HEK293 (cell line): ENCODE measurements around the gene KCNS1.
A peak's percentile ranks its signal among the peaks of the same experiment; 100 is the strongest.

Source experiments
- BCL11A ChIP-seq: fragments of 450-650 bp; formaldehyde crosslinking; IDR thresholded peaks from 2 replicates; pipeline ENCODE4 v1.5.1; 2016; ENCODE audit warnings: low read depth, missing biosample characterization, missing genetic modification characterization
- BCL11B ChIP-seq: fragments of 450-650 bp; formaldehyde crosslinking; IDR thresholded peaks from 2 replicates; pipeline ENCODE4 v1.5.1; 2016; ENCODE audit warnings: low read depth, missing biosample characterization, missing genetic modification characterization
- FEZF1 ChIP-seq: fragments of 450-650 bp; formaldehyde crosslinking; IDR thresholded peaks from 2 replicates; pipeline ENCODE4 v1.5.1; 2016; ENCODE audit warnings: missing biosample characterization, missing genetic modification characterization
- GFI1B ChIP-seq: fragments of 450-650 bp; formaldehyde crosslinking; IDR thresholded peaks from 2 replicates; pipeline ENCODE4 v1.5.1; 2016; ENCODE audit warnings: missing biosample characterization, missing genetic modification characterization
- GLI2 ChIP-seq: fragments of 450-650 bp; formaldehyde crosslinking; IDR thresholded peaks from 2 replicates; pipeline ENCODE4; 2017; ENCODE audit warnings: missing biosample characterization, missing genetic modification characterization, low read depth, borderline replicate concordance
- HIC1 ChIP-seq: fragments of 450-650 bp; formaldehyde crosslinking; IDR thresholded peaks from 2 replicates; pipeline ENCODE4 v1.5.1; 2016; ENCODE audit warnings: missing biosample characterization, missing genetic modification characterization
- MYNN ChIP-seq: fragments of 450-650 bp; formaldehyde crosslinking; IDR thresholded peaks from 2 replicates; pipeline ENCODE4 v1.5.1; 2016; ENCODE audit warnings: missing biosample characterization, missing genetic modification characterization, borderline replicate concordance
- SALL2 ChIP-seq: fragments of 450-650 bp; formaldehyde crosslinking; IDR thresholded peaks from 2 replicates; pipeline ENCODE4 v1.5.0; 2017; ENCODE audit warnings: missing biosample characterization, mild to moderate bottlenecking, missing genetic modification characterization, borderline replicate concordance
- ZBTB17 ChIP-seq: fragments of 450-650 bp; formaldehyde crosslinking; IDR thresholded peaks from 2 replicates; pipeline ENCODE4 v1.5.1; 2016; ENCODE audit warnings: missing biosample characterization, missing genetic modification characterization
- ZBTB8A ChIP-seq: fragments of 450-650 bp; formaldehyde crosslinking; IDR thresholded peaks from 2 replicates; pipeline ENCODE4 v1.5.1; 2016; ENCODE audit warnings: missing biosample characterization, missing genetic modification characterization
- ZFHX2 ChIP-seq: fragments of 450-650 bp; formaldehyde crosslinking; conservative IDR thresholded peaks from 2 replicates; pipeline ENCODE4 v1.5.1; 2016; ENCODE audit warnings: missing biosample characterization, missing genetic modification characterization
- ZFP69B ChIP-seq: fragments of 450-650 bp; formaldehyde crosslinking; IDR thresholded peaks from 2 replicates; pipeline ENCODE4 v1.5.1; 2016; ENCODE audit warnings: missing biosample characterization, missing genetic modification characterization
- ZIC2 ChIP-seq: fragments of 450-650 bp; formaldehyde crosslinking; IDR thresholded peaks from 2 replicates; pipeline ENCODE4 v1.5.1; 2016; ENCODE audit warnings: missing biosample characterization, missing genetic modification characterization
- ZNF112 ChIP-seq: fragments of 450-650 bp; formaldehyde crosslinking; IDR thresholded peaks from 2 replicates; pipeline ENCODE4 v1.5.0; 2017; ENCODE audit warnings: missing biosample characterization, missing genetic modification characterization
- ZNF132 ChIP-seq: fragments of 450-650 bp; formaldehyde crosslinking; IDR thresholded peaks from 2 replicates; pipeline ENCODE4 v1.5.1; 2017; ENCODE audit warnings: missing biosample characterization, missing genetic modification characterization, borderline replicate concordance
- ZNF169 ChIP-seq: fragments of 450-650 bp; formaldehyde crosslinking; IDR thresholded peaks from 2 replicates; pipeline ENCODE4 v1.5.1; 2016; ENCODE audit warnings: missing biosample characterization, missing genetic modification characterization
- ZNF19 ChIP-seq: fragments of 450-650 bp; formaldehyde crosslinking; IDR thresholded peaks from 2 replicates; pipeline ENCODE4; 2016; ENCODE audit warnings: missing biosample characterization, missing genetic modification characterization, low read depth
- ZNF214 ChIP-seq: fragments of 450-650 bp; formaldehyde crosslinking; IDR thresholded peaks from 2 replicates; pipeline ENCODE4 v1.5.1; 2017; ENCODE audit warnings: missing biosample characterization, mild to moderate bottlenecking, missing genetic modification characterization, borderline replicate concordance
- ZNF23 ChIP-seq: fragments of 450-650 bp; formaldehyde crosslinking; IDR thresholded peaks from 2 replicates; pipeline ENCODE4 v1.5.1; 2016; ENCODE audit warnings: missing biosample characterization, missing genetic modification characterization, borderline replicate concordance
- ZNF266 ChIP-seq: fragments of 450-650 bp; formaldehyde crosslinking; IDR thresholded peaks from 2 replicates; pipeline ENCODE4 v1.5.1; 2016; ENCODE audit warnings: missing biosample characterization, missing genetic modification characterization, low read depth
- ZNF311 ChIP-seq: fragments of 450-650 bp; formaldehyde crosslinking; IDR thresholded peaks from 2 replicates; pipeline ENCODE4 v1.5.1; 2017; ENCODE audit warnings: missing biosample characterization, missing genetic modification characterization, borderline replicate concordance
- ZNF366 ChIP-seq: fragments of 450-650 bp; formaldehyde crosslinking; conservative IDR thresholded peaks from 2 replicates; pipeline ENCODE4 v1.5.1; 2016; ENCODE audit warnings: missing biosample characterization, missing genetic modification characterization
- ZNF473 ChIP-seq: fragments of 450-650 bp; formaldehyde crosslinking; IDR thresholded peaks from 2 replicates; pipeline ENCODE4 v1.5.1; 2017; ENCODE audit warnings: missing biosample characterization, missing genetic modification characterization
- ZNF529 ChIP-seq: fragments of 450-650 bp; formaldehyde crosslinking; IDR thresholded peaks from 2 replicates; pipeline ENCODE4 v1.5.1; 2017; ENCODE audit warnings: missing genetic modification characterization, missing biosample characterization; ENCODE audit not compliant: insufficient replicate concordance
- ZNF558 ChIP-seq: fragments of 450-650 bp; formaldehyde crosslinking; IDR thresholded peaks from 2 replicates; pipeline ENCODE4 v1.5.1; 2016; ENCODE audit warnings: missing biosample characterization, missing genetic modification characterization
- ZNF596 ChIP-seq: fragments of 450-650 bp; IDR thresholded peaks from 2 replicates; pipeline ENCODE4 v1.5.0; 2018; ENCODE audit warnings: missing biosample characterization, mild to moderate bottlenecking, missing genetic modification characterization, moderate library complexity
- ZNF600 ChIP-seq: fragments of 450-650 bp; formaldehyde crosslinking; IDR thresholded peaks from 2 replicates; pipeline ENCODE4 v1.5.1; 2016; ENCODE audit warnings: missing biosample characterization, missing genetic modification characterization
- ZNF621 ChIP-seq: fragments of 450-650 bp; formaldehyde crosslinking; IDR thresholded peaks from 2 replicates; pipeline ENCODE4 v1.5.1; 2017; ENCODE audit warnings: missing biosample characterization, missing genetic modification characterization
- ZNF624 ChIP-seq: fragments of 450-650 bp; formaldehyde crosslinking; IDR thresholded peaks from 2 replicates; pipeline ENCODE4 v1.5.1; 2017; ENCODE audit warnings: missing biosample characterization, missing genetic modification characterization
- ZNF660 ChIP-seq: fragments of 450-650 bp; IDR thresholded peaks from 2 replicates; pipeline ENCODE4 v1.5.1; 2018; ENCODE audit warnings: missing biosample characterization, mild to moderate bottlenecking, missing genetic modification characterization
- ZNF704 ChIP-seq: fragments of 450-650 bp; formaldehyde crosslinking; IDR thresholded peaks from 2 replicates; pipeline ENCODE4 v1.5.1; 2016; ENCODE audit warnings: missing biosample characterization, missing genetic modification characterization
- ZNF776 ChIP-seq: fragments of 450-650 bp; formaldehyde crosslinking; IDR thresholded peaks from 2 replicates; pipeline ENCODE4 v1.5.0; 2017; ENCODE audit warnings: missing biosample characterization, missing genetic modification characterization, borderline replicate concordance
- ZNF791 ChIP-seq: fragments of 450-650 bp; formaldehyde crosslinking; IDR thresholded peaks from 2 replicates; pipeline ENCODE4 v1.5.1; 2016; ENCODE audit warnings: missing biosample characterization, missing genetic modification characterization
- ZSCAN18 ChIP-seq: fragments of 450-650 bp; formaldehyde crosslinking; IDR thresholded peaks from 2 replicates; pipeline ENCODE4 v1.5.1; 2016; ENCODE audit warnings: missing biosample characterization, missing genetic modification characterization
- ZSCAN23 ChIP-seq: fragments of 450-650 bp; formaldehyde crosslinking; IDR thresholded peaks from 2 replicates; pipeline ENCODE4 v1.5.1; 2016; ENCODE audit warnings: missing biosample characterization, missing genetic modification characterization
- ZXDB ChIP-seq: fragments of 450-650 bp; formaldehyde crosslinking; IDR thresholded peaks from 2 replicates; pipeline ENCODE4 v1.5.1; 2016; ENCODE audit warnings: missing biosample characterization, missing genetic modification characterization

Gene KCNS1

GRCh38 chr20:45070932-45071632 is 29.8 kb downstream of the KCNS1 start (continued):
- TF ChIP-seq BCL11A (no peak), ZNF132 (tag by site-specific recombination) (no peak), ZBTB17 (0 out of 2 replicates have a peak, but pooled peaks have one; percentile 23), ZNF266 (tag by site-specific recombination) (no peak), ZNF624 (tag by site-specific recombination) (no peak), HIC1 (tag by site-specific recombination) (peak; percentile 87), ZNF600 (peak; percentile 32; the same call in 1 of the 2 replicates), ZNF214 (tag by site-specific recombination) (no peak), FEZF1 (tag by site-specific recombination) (no peak), ZNF621 (tag by site-specific recombination) (no peak), ZNF791 (tag by site-specific recombination) (no peak), ZSCAN18 (tag by site-specific recombination) (no peak), BCL11B (no peak), ZNF473 (tag by site-specific recombination) (no peak), ZNF23 (no peak), ZBTB8A (tag by site-specific recombination) (peak; percentile 40), ZNF366 (tag by site-specific recombination) (peak; percentile 65), ZNF776 (tag by site-specific recombination) (no peak), ZNF19 (no peak), MYNN (tag by site-specific recombination) (no peak), ZNF529 (tag by site-specific recombination) (no peak), ZNF311 (tag by site-specific recombination) (no peak), ZNF112 (no peak), ZFP69B (tag by site-specific recombination) (no peak), ZSCAN23 (tag by site-specific recombination) (no peak), SALL2 (no peak), ZNF596 (tag by site-specific recombination) (no peak), ZNF704 (no peak), ZNF660 (no peak), ZNF558 (tag by site-specific recombination) (no peak), ZXDB (tag by site-specific recombination) (peak; percentile 64; the same call in 1 of the 2 replicates), GLI2 (tag by site-specific recombination) (no peak), GFI1B (tag by site-specific recombination) (no peak), ZIC2 (no peak), ZFHX2 (no peak), ZNF169 (tag by site-specific recombination) (no peak)
